Keratinocyte (primary cell): ENCODE results near the gene NDUFA11. TPM values are rescaled to one million over a fixed set of nuclear protein-coding genes. Genes with fewer than 3 reads are reported as not detected.

Experiments
- DNase-seq: peaks from one replicate; pipeline ENCODE4 v3.0.0-alpha.2; 2011; ENCODE audit warnings: low read depth, missing footprints, low spot score
- FAIRE-seq: peaks from 2 replicates; lab custom pipeline; 2011; peaks lifted over from hg19 to GRCh38; lab: Jason Lieb, UNC
- H2AFZ ChIP-seq: 2 replicates; pipeline ENCODE4 v1.6.0; 2012; ENCODE audit warnings: low read length, control low read depth, inconsistent platforms; ENCODE audit not compliant: control insufficient read depth
- H3K27ac ChIP-seq: 2 replicates; pipeline ENCODE4 v1.5.1; 2011; ENCODE audit warnings: low read length; ENCODE audit not compliant: control insufficient read depth, insufficient read depth
- H3K27me3 ChIP-seq: 3 replicates; pipeline ENCODE4 v1.6.0; 2011; ENCODE audit warnings: low read length; ENCODE audit not compliant: control insufficient read depth, insufficient read depth; ENCODE audit errors: extremely low read depth
- H3K36me3 ChIP-seq, 2 experiments: 2 replicates in 1 of 2; 3 replicates in 1 of 2; pipeline ENCODE4 v1.5.1; 2011; ENCODE audit warnings: low read length in 2 of 2, mild to moderate bottlenecking in 1 of 2; ENCODE audit not compliant: control insufficient read depth in 2 of 2, insufficient read depth in 2 of 2; ENCODE audit errors: extremely low read depth in 1 of 2
- H3K4me1 ChIP-seq: 3 replicates; pipeline ENCODE4 v1.5.1; 2011; ENCODE audit warnings: low read length; ENCODE audit not compliant: control insufficient read depth, insufficient read depth; ENCODE audit errors: extremely low read depth
- H3K4me2 ChIP-seq: 3 replicates; pipeline ENCODE4 v1.6.0; 2011; ENCODE audit warnings: low read depth, low read length; ENCODE audit not compliant: control insufficient read depth, insufficient read depth; ENCODE audit errors: extremely low read depth
- H3K4me3 ChIP-seq, 3 experiments: fragments of 200-600 bp in 1 of 3; sonication (generic) in 1 of 3; 2 replicates in 2 of 3; 3 replicates in 1 of 3; pipeline ENCODE4 v1.5.1; 2011 to 2016; ENCODE audit warnings: low read length in 3 of 3, mild to moderate bottlenecking in 3 of 3, control low read depth in 2 of 3, inconsistent platforms in 1 of 3, low read depth in 1 of 3, mixed read lengths in 1 of 3, mixed run types in 1 of 3, moderate library complexity in 1 of 3; ENCODE audit not compliant: control insufficient read depth in 2 of 3, insufficient read depth in 2 of 3; ENCODE audit errors: extremely low read depth in 1 of 3
- H3K79me2 ChIP-seq: 2 replicates; pipeline ENCODE4 v1.6.0; 2012; ENCODE audit warnings: low read length; ENCODE audit not compliant: control insufficient read depth, insufficient read depth
- H3K9ac ChIP-seq: 3 replicates; pipeline ENCODE4 v1.6.0; 2011; ENCODE audit warnings: low read length; ENCODE audit not compliant: control insufficient read depth, insufficient read depth; ENCODE audit errors: extremely low read depth
- H3K9me1 ChIP-seq: 3 replicates; pipeline ENCODE4 v1.6.0; 2011; ENCODE audit warnings: low read length; ENCODE audit not compliant: control insufficient read depth, insufficient read depth; ENCODE audit errors: extremely low read depth
- H3K9me3 ChIP-seq: 2 replicates; pipeline ENCODE4 v1.5.1; 2012; ENCODE audit warnings: low read depth, low read length; ENCODE audit not compliant: control insufficient read depth
- H4K20me1 ChIP-seq: 3 replicates; pipeline ENCODE4 v1.6.0; 2011; ENCODE audit warnings: low read length; ENCODE audit not compliant: control insufficient read depth, insufficient read depth; ENCODE audit errors: extremely low read depth
- CTCF ChIP-seq, 3 experiments: IDR thresholded peaks in 1 of 3; conservative IDR thresholded peaks in 1 of 3; optimal IDR thresholded peaks in 1 of 3; 2 replicates in 2 of 3; 3 replicates in 1 of 3; pipeline versions ENCODE3 to v1.5.1; 2011; ENCODE audit warnings: low read length in 3 of 3, mild to moderate bottlenecking in 3 of 3, moderate library complexity in 2 of 3, control low read depth in 1 of 3, inconsistent platforms in 1 of 3; ENCODE audit not compliant: insufficient read depth in 2 of 3; ENCODE audit errors: extremely low read depth in 1 of 3
- EZH2 ChIP-seq: IDR thresholded peaks from one replicate; pipeline ENCODE4 v1.6.1; 2012; ENCODE audit warnings: inconsistent platforms, mild to moderate bottlenecking, low read length, moderate library complexity
- dilution Hi-C: fragments of 300-500 bp; cut with MboI; formaldehyde crosslinking; loops from one replicate; pipeline ENCODE4 v1.7.0; 2020; ENCODE audit warnings: low sequenced_read_pairs; ENCODE audit not compliant: extremely low pct_ligation_motif_present
- polyA plus RNA-seq, 5 experiments: library from polyadenylated mRNA; depleted of rRNA in 3 of 5; stranded (reverse) in 3 of 5; stranded (forward) in 1 of 5; unstranded in 1 of 5; fragments of >200 nt; gene quantifications; 1 replicate in 1 of 5; 2 replicates in 3 of 5; 3 replicates in 1 of 5; pipeline versions ENCODE4 v1.2.1 to v1.2.3, GENCODE V29; 2011 to 2012; ENCODE audit warnings: missing spikeins in 2 of 5, low read depth in 1 of 5, low replicate concordance in 1 of 5

Gene NDUFA11
- polyA plus RNA-seq, 1 donor (not counting 4 experiments of a cell fraction or from before 2014, with no cell fraction given): 122 TPM

- H3K9me1 ChIP-seq: peaks cover 2% of the 10 kb centered on the region
- no peaks in the 10 kb centered on the region for H3K4me1 ChIP-seq
- no peak overlapping the region for H3K4me2 ChIP-seq
- peaks cover 8 to 13% of the 10 kb centered on the region in 2 experiments for H3K36me3 ChIP-seq
- DNase-seq (no peak), FAIRE-seq (no peak)
- dilution Hi-C loops: no loop called here
- H3K79me2 ChIP-seq: peaks cover 48% of the 10 kb centered on the region
- TF ChIP-seq CTCF (optimal IDR thresholded peaks at IDR 0.05 in 1 of 3, IDR thresholded peaks at IDR 0.05 in 1 of 3, conservative IDR thresholded peaks at IDR 0.05 in 1 of 3; ENCODE audit: extremely low read depth in 1 of 3, insufficient read depth in 2 of 3, low read length in 3 of 3) (no peak), EZH2 (no peak)
- H4K20me1 ChIP-seq: peaks cover 12% of the 10 kb centered on the region
- no peaks in the 10 kb centered on the region for H3K27me3 ChIP-seq
- H3K9me3 ChIP-seq: no peaks in the 10 kb centered on the region
- no peak overlapping the region for H3K9ac ChIP-seq
- no peak overlapping the region for H3K4me3 ChIP-seq
- no peak overlapping the region for H2AFZ ChIP-seq
- H3K27ac ChIP-seq: no peak overlapping the region
These were observed 40.0 kb upstream of the NDUFA11 start for GRCh38 chr19:5943623-5944022.

- TF ChIP-seq EZH2: no peak
- TF ChIP-seq CTCF (optimal IDR thresholded peaks at IDR 0.05 in 1 of 3, IDR thresholded peaks at IDR 0.05 in 1 of 3, conservative IDR thresholded peaks at IDR 0.05 in 1 of 3; ENCODE audit: extremely low read depth in 1 of 3, insufficient read depth in 2 of 3, low read length in 3 of 3): no peak
- Histone ChIP-seq H3K36me3 (peaks cover 10 to 13% of the 10 kb centered on the region in 2 experiments), H3K79me2 (peaks cover 46% of the 10 kb centered on the region), H3K4me2 (no peak overlapping the region), H3K9ac (no peak overlapping the region), H3K9me1 (peaks cover 2% of the 10 kb centered on the region), H3K4me1 (no peaks in the 10 kb centered on the region), H3K9me3 (no peaks in the 10 kb centered on the region), H3K27me3 (no peaks in the 10 kb centered on the region), H2AFZ (no peak overlapping the region), H3K4me3 (no peak overlapping the region), H3K27ac (no peak overlapping the region), H4K20me1 (peaks cover 12% of the 10 kb centered on the region)
- no peak for FAIRE-seq
- no peak for DNase-seq
- dilution Hi-C loops: no loop called here
These were observed 39.5 kb upstream of the NDUFA11 start for GRCh38 chr19:5943045-5943444.
